H1 (cell line): ENCODE data around the gene RNF144A. TPM values are rescaled to one million over a fixed set of nuclear protein-coding genes. Genes with fewer than 3 reads are reported as not detected.

Source experiments
- CTCF ChIA-PET: fragments of 300-600 bp; sonication (Branson Sonifier 250); formaldehyde crosslinking; loops from one replicate; lab custom pipeline; 2021; ENCODE audit not compliant: partially characterized antibody; lab: Charles Lee
- POLR2A ChIA-PET: fragments of 300-600 bp; sonication (Branson Sonifier 250); formaldehyde crosslinking; loops from one replicate; lab custom pipeline; 2021; ENCODE audit warnings: inconsistent platforms; ENCODE audit not compliant: partially characterized antibody; lab: Charles Lee
- DNase-seq, 2 experiments: peaks; one replicate each; pipeline versions ENCODE4 v3.0.0 to v3.0.0-alpha.2; 2010 to 2022; ENCODE audit warnings: low spot score in 2 of 2, low read depth in 1 of 2, mixed read lengths in 1 of 2
- FAIRE-seq: peaks from 2 replicates; lab custom pipeline; 2011; peaks lifted over from hg19 to GRCh38; lab: Jason Lieb, UNC
- H2AFZ ChIP-seq: 2 replicates; pipeline ENCODE4 v1.8.1; 2012; ENCODE audit warnings: low read length, inconsistent platforms
- H2AK5ac ChIP-seq: 2 replicates; pipeline ENCODE4 v1.6.1; 2013; ENCODE audit warnings: low read depth, low read length
- H2BK120ac ChIP-seq: replicated peaks from 2 replicates; pipeline ENCODE3; 2013; ENCODE audit warnings: low read depth, low read length, inconsistent platforms
- H2BK12ac ChIP-seq: 2 replicates; pipeline ENCODE4 v1.6.1; 2013; ENCODE audit warnings: low read depth, low read length
- H2BK15ac ChIP-seq: 2 replicates; pipeline ENCODE4 v1.6.1; 2013; ENCODE audit warnings: low read length
- H2BK20ac ChIP-seq: 2 replicates; pipeline ENCODE4 v1.6.1; 2013; ENCODE audit warnings: low read length
- H2BK5ac ChIP-seq: 2 replicates; pipeline ENCODE4 v1.6.1; 2013; ENCODE audit warnings: low read depth, low read length
- H3K14ac ChIP-seq: 2 replicates; pipeline ENCODE4 v1.6.1; 2013; ENCODE audit warnings: inconsistent platforms; ENCODE audit not compliant: insufficient read length
- H3K18ac ChIP-seq: 2 replicates; pipeline ENCODE4 v1.6.1; 2013; ENCODE audit warnings: low read length; ENCODE audit errors: extremely low read depth
- H3K23ac ChIP-seq: 2 replicates; pipeline ENCODE4 v1.6.1; 2013; ENCODE audit warnings: inconsistent platforms; ENCODE audit not compliant: insufficient read length
- H3K23me2 ChIP-seq: 2 replicates; pipeline ENCODE4 v1.6.1; 2013; ENCODE audit warnings: low read depth, low read length
- H3K27ac ChIP-seq: 2 replicates; pipeline ENCODE4 v1.6.1; 2011; ENCODE audit warnings: low read depth, low read length, inconsistent platforms
- H3K27me3 ChIP-seq, 4 experiments: replicated peaks in 1 of 4; 1 replicate in 1 of 4; 2 replicates in 3 of 4; pipeline versions ENCODE4 v1.6.1 to v1.8.1; 2011 to 2013; ENCODE audit warnings: low read length in 3 of 4, mild to moderate bottlenecking in 3 of 4, inconsistent platforms in 2 of 4, mixed read lengths in 2 of 4, moderate library complexity in 1 of 4; ENCODE audit not compliant: control insufficient read depth in 3 of 4, insufficient read depth in 3 of 4; ENCODE audit errors: extremely low read depth in 1 of 4
- H3K36me3 ChIP-seq, 4 experiments: 2 replicates each; pipeline versions ENCODE4 v1.6.1 to v1.8.1; 2011 to 2013; ENCODE audit warnings: mild to moderate bottlenecking in 4 of 4, low read length in 3 of 4, moderate library complexity in 2 of 4, control low read depth in 1 of 4, inconsistent platforms in 1 of 4; ENCODE audit not compliant: insufficient read depth in 4 of 4, control insufficient read depth in 2 of 4
- H3K4ac ChIP-seq: replicated peaks from 2 replicates; pipeline ENCODE3; 2013; ENCODE audit warnings: low read length, low read depth, mixed read lengths, inconsistent platforms; ENCODE audit not compliant: insufficient read length
- H3K4me1 ChIP-seq, 4 experiments: replicated peaks in 1 of 4; 1 replicate in 1 of 4; 2 replicates in 3 of 4; pipeline versions ENCODE4 v1.6.1 to v1.8.1; 2011 to 2013; ENCODE audit warnings: low read length in 3 of 4, inconsistent platforms in 2 of 4, mixed read lengths in 1 of 4; ENCODE audit not compliant: insufficient read depth in 4 of 4, control insufficient read depth in 3 of 4
- H3K4me2 ChIP-seq, 2 experiments: 2 replicates each; pipeline versions ENCODE4 v1.6.1 to v1.8.1; 2011 to 2013; ENCODE audit warnings: low read depth in 2 of 2, low read length in 2 of 2, control low read depth in 1 of 2, inconsistent platforms in 1 of 2, mild to moderate bottlenecking in 1 of 2; ENCODE audit not compliant: insufficient read depth in 1 of 2
- H3K4me3 ChIP-seq, 4 experiments: fragments of 200-600, 300-600 bp in 1 of 4; sonication (generic), shearing (Covaris generic), sonication (Bioruptor Twin) in 1 of 4; 2 replicates each; pipeline versions ENCODE4 v1.5.1 to v1.8.1; 2011 to 2016; ENCODE audit warnings: low read length in 4 of 4, low read depth in 3 of 4, control low read depth in 2 of 4, inconsistent platforms in 2 of 4, mild to moderate bottlenecking in 2 of 4, mixed read lengths in 1 of 4, moderate library complexity in 1 of 4; ENCODE audit not compliant: insufficient read depth in 2 of 4; ENCODE audit errors: extremely low read depth in 1 of 4
- H3K56ac ChIP-seq: replicated peaks from 2 replicates; pipeline ENCODE3; 2013; ENCODE audit warnings: low read depth, mild to moderate bottlenecking, mixed read lengths, low read length, inconsistent platforms; ENCODE audit not compliant: insufficient read length
- H3K79me1 ChIP-seq: 2 replicates; pipeline ENCODE4 v1.6.1; 2013; ENCODE audit warnings: low read depth, low read length, control low read depth
- H3K79me2 ChIP-seq, 2 experiments: 2 replicates each; pipeline versions ENCODE4 v1.6.1 to v1.8.1; 2012 to 2013; ENCODE audit warnings: low read length in 2 of 2, mild to moderate bottlenecking in 2 of 2, inconsistent platforms in 1 of 2; ENCODE audit not compliant: insufficient read depth in 2 of 2, control insufficient read depth in 1 of 2
- H3K9ac ChIP-seq, 4 experiments: replicated peaks in 1 of 4; 1 replicate in 1 of 4; 2 replicates in 3 of 4; pipeline versions ENCODE4 v1.6.1 to v1.8.1; 2011 to 2013; ENCODE audit warnings: low read depth in 3 of 4, low read length in 3 of 4, control low read depth in 2 of 4, mild to moderate bottlenecking in 2 of 4, moderate library complexity in 2 of 4, inconsistent platforms in 1 of 4; ENCODE audit errors: extremely low read depth in 1 of 4
- H3K9me3 ChIP-seq, 2 experiments: 2 replicates each; pipeline versions ENCODE4 v1.6.1 to v1.8.1; 2012 to 2013; ENCODE audit warnings: mild to moderate bottlenecking in 2 of 2, moderate library complexity in 2 of 2, control low read depth in 1 of 2, inconsistent platforms in 1 of 2, low read depth in 1 of 2, low read length in 1 of 2, mixed read lengths in 1 of 2; ENCODE audit not compliant: insufficient read depth in 2 of 2
- H4K20me1 ChIP-seq, 2 experiments: replicated peaks in 1 of 2; 2 replicates each; pipeline versions ENCODE3 to v1.8.1; 2011 to 2013; ENCODE audit warnings: inconsistent platforms in 2 of 2, low read length in 2 of 2, mild to moderate bottlenecking in 1 of 2; ENCODE audit not compliant: insufficient read depth in 2 of 2, control insufficient read depth in 1 of 2
- H4K5ac ChIP-seq: 2 replicates; pipeline ENCODE4 v1.6.1; 2013; ENCODE audit warnings: low read length, low read depth, mixed read lengths, inconsistent platforms; ENCODE audit not compliant: insufficient read length
- H4K8ac ChIP-seq: 2 replicates; pipeline ENCODE4 v1.8.0; 2013; ENCODE audit warnings: mild to moderate bottlenecking, moderate library complexity, low read length, inconsistent platforms; ENCODE audit not compliant: insufficient read depth; ENCODE audit errors: extremely low read depth
- H4K91ac ChIP-seq: replicated peaks from 2 replicates; pipeline ENCODE3; 2013; ENCODE audit warnings: low read length, mixed read lengths, inconsistent platforms; ENCODE audit not compliant: insufficient read length
- BACH1 ChIP-seq: IDR thresholded peaks from 2 replicates; pipeline ENCODE4 v1.6.1; 2012; ENCODE audit warnings: low read length, improper control_type of control experiment
- BCL11A ChIP-seq, 2 experiments: IDR thresholded peaks; one replicate each; pipeline ENCODE4 v1.6.1; 2011; ENCODE audit warnings: low read depth in 2 of 2, low read length in 2 of 2, mild to moderate bottlenecking in 2 of 2
- CBX5 ChIP-seq: fragments of 300-800, 300-1000 bp; sonication (generic); IDR thresholded peaks from 2 replicates; pipeline ENCODE4 v1.7.1; 2016; ENCODE audit warnings: antibody characterized with exemption, low read length, low read depth
- FOSL1 ChIP-seq: IDR thresholded peaks from 2 replicates; pipeline ENCODE4 v1.6.1; 2011; ENCODE audit warnings: mild to moderate bottlenecking, low read depth, low read length, moderate library complexity; ENCODE audit not compliant: insufficient read depth
- KDM1A ChIP-seq: fragments of 200-600, 300-600 bp; sonication (generic); IDR thresholded peaks from 2 replicates; pipeline ENCODE4 v1.7.1; 2016; ENCODE audit warnings: mild to moderate bottlenecking, low read length, borderline replicate concordance
- KDM5A ChIP-seq: fragments of 200-600 bp; IDR thresholded peaks from 2 replicates; pipeline ENCODE4 v1.7.1; 2012; ENCODE audit warnings: mild to moderate bottlenecking, low read length, inconsistent platforms, mixed read lengths
- SRF ChIP-seq: IDR thresholded peaks from 2 replicates; pipeline ENCODE4 v1.6.1; 2011; ENCODE audit warnings: mild to moderate bottlenecking, low read depth, low read length, moderate library complexity
- YY1 ChIP-seq: IDR thresholded peaks from 2 replicates; pipeline ENCODE4 v1.6.1; 2011; ENCODE audit warnings: low read depth, mild to moderate bottlenecking, low read length
- WGBS, 2 experiments: shearing (Covaris generic) in 1 of 2; methylation state at CpG; one replicate each; pipeline versions ENCODE4 v1.1.6 to v1.1.7; 2013 to 2015; ENCODE audit warnings: low lambda C conversion rate in 2 of 2, mixed read lengths in 2 of 2, inconsistent platforms in 1 of 2, low coverage in 1 of 2, missing lambda C conversion rate in 1 of 2; ENCODE audit not compliant: insufficient replicate concordance in 2 of 2, insufficient coverage in 1 of 2, insufficient read length in 1 of 2; ENCODE audit errors: extremely low coverage in 1 of 2, missing lambda C conversion rate in 1 of 2; 5-methylcytosine and 5-hydroxymethylcytosine counted together
- polyA plus RNA-seq, 7 experiments: library from polyadenylated mRNA; depleted of rRNA in 3 of 7; stranded (reverse) in 5 of 7; unstranded in 2 of 7; fragments of >200 nt in 5 of 7; fragments of 200-250 nt in 2 of 7; gene quantifications; 1 replicate in 5 of 7; 2 replicates in 1 of 7; 4 replicates in 1 of 7; pipeline versions ENCODE4 v1.2.1 to v1.2.3, GENCODE V29; 2011 to 2013; ENCODE audit warnings: missing spikeins in 2 of 7, mixed read lengths in 2 of 7
- total RNA-seq: library from RNA; stranded (reverse); fragmentation: NEBNext Ultra II Directional; extraction: Animal tissue kit (Norgen Biotek cat#: 25700); gene quantifications from 2 replicates; pipeline ENCODE4 v1.2.1, GENCODE V29; 2021

RNF144A gene
- total and polyA plus RNA-seq, 2 of the 8 experiments (the other 6 are each of a cell fraction or from before 2014, with no cell fraction given) = 14.0 to 15.0 TPM

GRCh38 chr2:6887751-6888192 is 29.4 kb upstream of the RNF144A start:
- no peak overlapping the region for H2BK12ac ChIP-seq
- no peak overlapping the region for H2BK5ac ChIP-seq
- H2BK20ac ChIP-seq = no peak overlapping the region
- 73% methylated on average over 3 of the region's 3 CpGs; no CpG with 5 or more reads in 1 of the 2 experiments for WGBS, 2 experiments
- no peak for DNase-seq
- no peak overlapping the region for H2AFZ ChIP-seq
- H2BK120ac ChIP-seq = no peak overlapping the region
- no peak overlapping the region for H3K14ac ChIP-seq
- no peaks in the 10 kb centered on the region for H3K79me1 ChIP-seq
- no peak overlapping the region for H3K56ac ChIP-seq
- H3K4me1 ChIP-seq = no peaks in the 10 kb centered on the region; a peak in 1 of 7 replicates
- H4K20me1 ChIP-seq = no peaks in the 10 kb centered on the region
- ChIA-PET CTCF (interaction anchor here (0.9 to 2.3 kb wide), 5 partner anchors 9 to 157 kb away, joined by 3 to 23 read pairs (median 4); partner anchors contain the start of gene CMPK2), POLR2A (no interaction called here)
- no peak overlapping the region for H3K18ac ChIP-seq
- H3K27me3 ChIP-seq = no peaks in the 10 kb centered on the region
- no peak overlapping the region for H3K27ac ChIP-seq
- H4K5ac ChIP-seq = no peak overlapping the region
- no peaks in the 10 kb centered on the region for H3K79me2 ChIP-seq
- H3K9me3 ChIP-seq = no peaks in the 10 kb centered on the region
- no peak overlapping the region for H2BK15ac ChIP-seq
- no peak for FAIRE-seq
- H3K36me3 ChIP-seq = no peaks in the 10 kb centered on the region
- H3K23ac ChIP-seq = no peak overlapping the region
- H3K23me2 ChIP-seq = no peaks in the 10 kb centered on the region
- no peak overlapping the region for H3K9ac ChIP-seq
- H4K8ac ChIP-seq = no peak overlapping the region
- no peak overlapping the region for H4K91ac ChIP-seq
- H2AK5ac ChIP-seq = no peak overlapping the region
- no peak overlapping the region for H3K4ac ChIP-seq
- no peak overlapping the region for H3K4me2 ChIP-seq
- TF ChIP-seq CBX5 = no peak
- TF ChIP-seq YY1 = no peak
- TF ChIP-seq KDM1A = no peak
- no peak for TF ChIP-seq KDM5A
- no peak for TF ChIP-seq BACH1
- TF ChIP-seq BCL11A (IDR thresholded peaks at IDR 0.05; ENCODE audit: low read depth in 2 of 2, low read length in 2 of 2) = no peak
- TF ChIP-seq FOSL1 = no peak
- TF ChIP-seq SRF = no peak
- no peak overlapping the region for H3K4me3 ChIP-seq
